GM18873 (cell line): ENCODE results near the gene ACTR3.

ENCODE experiments used
- ATAC-seq: cut with Tn5 transposase; IDR thresholded peaks from one replicate; pipeline ENCODE4 v1.9.1; 2021; ENCODE audit warnings: mild to moderate bottlenecking, moderate library complexity, moderate number of reproducible peaks; ENCODE audit not compliant: unreplicated experiment, low FRiP score

The ACTR3 gene

DNA sequence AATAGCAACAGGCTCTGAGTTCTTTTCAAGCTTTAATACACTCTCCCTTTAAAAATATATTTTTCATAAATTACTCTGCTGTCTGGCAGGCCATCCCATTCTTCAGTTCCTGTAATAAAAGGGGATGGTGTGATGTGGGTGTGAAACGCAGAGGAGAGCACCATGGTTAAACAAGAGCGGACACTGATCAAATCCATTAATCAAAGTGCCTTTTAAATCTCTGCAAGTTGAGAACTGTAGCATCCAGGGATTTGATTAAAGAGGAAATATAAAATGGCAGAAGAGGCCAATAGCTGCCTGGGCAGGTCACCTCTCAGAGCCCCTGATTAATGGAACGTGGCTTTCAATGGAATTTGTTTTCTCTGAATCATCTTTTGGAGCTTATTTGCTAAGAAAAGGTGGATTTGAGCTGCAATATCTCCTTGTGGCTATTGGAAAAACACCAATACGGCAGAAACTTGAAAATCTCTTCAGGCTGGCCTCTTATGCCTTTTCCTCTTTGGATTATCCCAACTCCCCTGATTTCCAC is 96.9 kb downstream of the ACTR3 start:
- ATAC-seq = no peak

DNA sequence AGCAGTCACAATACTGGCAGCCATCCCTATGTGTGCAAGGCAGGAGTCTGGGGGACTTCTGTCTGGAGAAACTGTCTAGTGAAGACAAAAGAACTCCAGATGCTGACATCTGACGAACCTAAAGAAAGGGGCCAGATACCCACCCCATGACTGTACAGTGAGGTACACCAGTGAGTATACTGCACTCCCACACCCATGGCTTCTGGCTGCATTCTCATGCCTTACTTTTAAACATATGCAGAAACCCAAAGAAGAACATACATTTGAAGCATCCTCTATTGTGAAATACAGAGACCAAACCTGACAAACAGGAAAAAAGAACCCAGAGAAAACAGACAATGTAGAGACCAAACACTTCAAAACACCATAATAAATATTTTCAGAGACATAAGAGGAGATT is 102.2 kb downstream of the ACTR3 start:
- ATAC-seq = no peak

DNA sequence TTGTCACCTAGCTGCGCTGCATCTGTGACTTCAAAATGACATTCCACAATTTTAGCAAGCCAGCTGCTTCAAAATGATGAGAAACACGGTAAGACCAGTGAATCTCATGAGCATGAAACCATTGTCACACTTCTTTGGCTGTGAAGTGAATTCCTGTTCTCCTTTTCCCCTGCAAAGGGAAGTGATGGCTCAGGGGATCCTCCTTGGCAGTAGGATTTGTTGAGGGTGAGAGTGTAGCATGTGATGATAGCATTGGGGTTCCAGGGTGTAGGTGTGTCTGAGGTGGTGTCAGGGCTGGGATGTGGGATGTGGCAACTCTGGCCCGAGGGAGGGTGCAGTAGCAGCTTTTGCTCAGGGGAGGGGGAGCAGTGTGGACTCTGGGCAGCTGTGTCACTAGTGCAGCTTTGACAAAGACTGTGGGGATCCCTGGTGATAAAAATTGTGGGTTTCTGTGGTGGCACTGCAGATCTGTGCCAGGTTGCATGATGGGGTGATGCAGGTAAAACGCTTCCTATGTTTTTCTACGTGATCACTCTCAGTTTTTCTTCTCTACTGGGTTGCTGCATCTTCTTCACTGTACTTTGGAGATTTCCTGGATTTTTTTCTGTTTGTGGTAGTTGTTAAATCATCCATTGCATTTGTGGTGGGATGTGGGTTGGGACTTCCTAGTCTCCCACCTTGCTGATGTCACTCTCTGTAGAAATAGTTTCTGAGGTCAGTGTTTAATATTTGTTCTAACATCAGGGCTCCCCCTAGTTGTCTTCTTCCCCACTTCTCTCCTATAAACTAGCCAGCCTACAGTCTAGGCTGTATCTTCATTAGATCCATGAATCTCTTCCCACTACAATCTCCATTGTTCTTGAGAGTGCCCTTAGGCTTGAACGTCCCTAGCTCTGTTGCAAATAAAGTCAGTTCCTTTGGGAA is 107.0 kb downstream of the ACTR3 start:
- no peak for ATAC-seq

DNA sequence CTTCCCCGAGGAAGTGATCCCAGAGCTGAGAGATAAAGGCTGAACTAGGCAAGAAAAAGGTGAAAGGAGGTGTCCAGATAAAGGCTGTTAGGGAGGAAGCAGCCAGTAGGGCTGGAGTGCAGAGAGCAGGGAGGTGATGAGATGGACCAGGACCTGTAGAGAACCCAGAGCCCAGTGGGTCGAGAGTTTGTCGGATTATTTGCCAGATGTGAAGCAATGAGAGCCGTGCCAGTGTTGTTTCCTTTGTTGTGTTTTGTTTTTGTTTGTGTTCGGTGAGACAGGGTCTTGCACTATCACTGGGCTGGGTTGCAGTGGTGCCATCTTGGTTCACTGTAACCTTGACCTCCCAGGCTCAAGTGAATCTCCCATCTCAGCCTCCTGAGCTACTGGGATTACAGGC is 111.3 kb downstream of the ACTR3 start:
- no peak for ATAC-seq

- no peak for ATAC-seq
Measured at GRCh38 chr2:114001937-114002336, 112.0 kb downstream of the ACTR3 start.

GRCh38 chr2:114005110-114005783 is 115.4 kb downstream of the ACTR3 start:
- peak; percentile 59 for ATAC-seq

- ATAC-seq = no peak
Measured at GRCh38 chr2:114006460-114006859, 116.6 kb downstream of the ACTR3 start.

GRCh38 chr2:114007436-114007835 is 117.5 kb downstream of the ACTR3 start:
- no peak for ATAC-seq

GRCh38 chr2:114008720-114009119 is 118.8 kb downstream of the ACTR3 start:
- no peak for ATAC-seq

- no peak for ATAC-seq
Measured at GRCh38 chr2:114009205-114009944, 119.5 kb downstream of the ACTR3 start.

GRCh38 chr2:114010001-114010400 is 120.1 kb downstream of the ACTR3 start:
- no peak for ATAC-seq

GRCh38 chr2:114011713-114012112 is 121.8 kb downstream of the ACTR3 start:
- no peak for ATAC-seq
